Measurements from ENCODE around the gene CAPN12.

Gene CAPN12

DNA sequence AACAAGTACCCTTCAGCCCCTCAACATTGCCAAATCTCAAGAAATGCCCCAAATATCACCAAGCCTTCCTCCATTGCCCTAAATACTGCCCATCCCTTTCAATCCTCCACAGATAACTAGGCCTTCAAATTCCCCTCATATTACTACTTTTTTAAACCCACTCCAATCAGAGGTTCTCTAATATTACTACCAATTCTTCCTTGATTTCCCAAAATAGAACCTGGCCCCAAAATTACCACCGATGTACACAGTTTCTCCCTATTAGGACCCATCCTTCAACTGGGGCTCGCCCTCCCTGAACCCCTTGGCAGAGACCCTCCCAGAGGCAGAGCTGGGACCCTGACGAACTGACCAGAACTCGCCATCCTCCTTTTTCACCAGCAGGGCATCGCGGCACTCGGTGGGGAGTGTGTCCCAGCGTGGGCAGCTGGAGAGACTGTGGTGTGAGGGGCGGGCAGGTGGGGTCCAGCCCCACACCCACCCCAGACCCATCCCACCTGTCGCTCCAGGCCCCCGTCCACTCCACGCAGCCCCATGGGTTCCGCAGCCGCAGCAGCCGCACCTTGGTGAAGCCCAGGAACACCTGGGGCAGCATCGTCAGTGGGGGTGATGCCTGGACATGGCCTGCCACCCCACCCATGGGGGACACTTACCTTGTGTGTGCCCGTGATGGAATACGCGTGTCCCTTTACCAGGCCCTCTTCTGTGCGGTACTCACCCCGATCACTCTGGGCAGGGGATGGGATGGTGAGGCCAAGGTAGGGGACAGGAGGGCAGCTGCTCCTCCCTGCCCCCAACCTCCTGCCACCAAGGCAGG lies 6.1 kb downstream of the CAPN12 start:
- DNase-seq (ENCODE audit: low read depth in 1 of 2, low spot score in 1 of 2): no peak

DNA sequence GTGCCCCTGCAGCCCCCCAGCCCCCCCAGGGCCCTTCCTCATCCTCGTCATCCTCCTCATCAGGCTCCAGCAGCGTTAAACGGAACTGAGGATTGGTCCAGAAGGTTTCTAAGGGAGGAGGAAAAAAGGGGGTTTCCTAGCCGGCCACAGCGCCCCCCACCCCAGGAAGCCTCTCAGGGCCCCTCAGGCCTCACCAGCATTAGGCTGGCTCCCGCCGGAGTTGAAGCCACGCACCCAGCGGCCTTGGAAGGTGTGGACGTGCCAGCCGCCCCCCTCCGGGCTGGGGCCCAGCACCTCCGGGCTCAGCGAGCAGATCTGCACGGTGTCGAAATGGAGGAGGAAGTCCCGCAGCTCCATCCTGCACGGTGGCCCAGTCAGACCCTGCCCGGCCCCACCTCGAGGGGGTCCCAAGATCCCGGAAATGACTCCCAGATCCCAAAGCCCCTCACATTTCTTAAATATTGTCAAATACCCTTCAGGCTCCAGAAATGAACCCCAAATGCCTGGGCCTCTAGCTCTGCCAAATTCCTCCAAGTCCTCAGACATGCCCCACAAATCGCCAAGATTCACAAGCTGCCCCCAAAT lies 6.9 kb downstream of the CAPN12 start:
- no peak for DNase-seq (ENCODE audit: low read depth in 1 of 2, low spot score in 1 of 2)

GRCh38 chr19:38736413-38737280 lies 7.6 kb downstream of the CAPN12 start:
- peak in 1 of 2 donors; percentile 35 for DNase-seq (ENCODE audit: low read depth in 1 of 2, low spot score in 1 of 2)

- no peak for DNase-seq (ENCODE audit: low read depth in 1 of 2, low spot score in 1 of 2)
Observed at GRCh38 chr19:38736036-38736412, 8.2 kb downstream of the CAPN12 start.

GRCh38 chr19:38735257-38735686 lies 9.0 kb downstream of the CAPN12 start:
- DNase-seq (ENCODE audit: low read depth in 1 of 2, low spot score in 1 of 2): no peak

DNA sequence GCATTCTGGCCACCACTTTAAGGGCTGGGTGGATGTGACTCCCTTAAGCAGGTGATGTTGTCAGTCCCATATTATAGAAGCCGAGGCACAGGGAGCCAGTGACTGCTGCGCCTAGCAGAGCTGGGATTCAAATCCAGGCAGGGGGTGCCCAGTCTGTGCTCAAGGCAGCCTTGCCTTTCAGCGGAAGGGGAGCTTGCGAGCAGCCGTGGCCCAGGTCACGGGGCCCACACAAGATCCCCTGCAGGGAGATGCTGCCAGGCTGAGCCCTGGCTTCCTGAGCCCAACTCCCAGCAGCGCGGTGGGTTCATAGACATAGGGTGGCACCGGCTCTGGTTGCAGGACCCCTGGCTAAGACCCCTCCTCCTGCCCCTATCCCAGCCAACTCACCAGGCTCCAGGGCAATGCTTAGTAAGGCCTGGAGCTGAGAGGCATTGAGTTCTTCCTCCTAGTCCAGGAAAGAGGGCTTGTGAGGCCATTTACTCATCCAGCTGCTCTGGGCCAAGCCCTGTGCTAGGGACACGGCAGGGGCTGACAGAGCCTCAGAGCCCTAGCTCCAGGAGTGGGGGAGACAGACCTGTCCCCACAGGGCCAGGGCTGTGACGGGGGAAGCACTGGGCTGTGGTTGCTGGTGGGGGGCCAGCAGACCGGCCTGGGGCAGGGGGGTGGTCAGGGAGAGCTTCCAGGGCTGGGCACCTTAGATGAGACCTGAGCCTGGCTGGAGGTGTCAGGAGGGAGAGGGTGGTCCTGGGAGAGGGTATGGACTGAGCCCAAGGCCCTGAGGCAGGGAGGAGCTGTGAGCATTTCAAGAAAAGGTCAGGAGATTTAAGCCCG lies 9.6 kb downstream of the CAPN12 start:
- no peak for DNase-seq (ENCODE audit: low read depth in 1 of 2, low spot score in 1 of 2)

DNA sequence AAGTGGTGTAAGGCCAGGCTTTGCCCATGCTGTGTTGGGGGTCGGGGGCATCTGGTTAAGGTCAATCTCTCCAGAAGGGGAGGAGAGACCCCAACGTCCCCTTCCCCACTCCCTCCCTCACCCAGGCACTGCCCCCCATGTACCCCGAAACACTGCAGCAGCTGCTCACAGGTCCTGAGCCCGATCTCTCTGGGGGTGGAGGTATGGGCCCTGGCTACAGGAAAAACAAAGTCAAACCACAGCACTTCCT lies 10.2 kb downstream of the CAPN12 start:
- DNase-seq (ENCODE audit: low read depth in 1 of 2, low spot score in 1 of 2): no peak

DNA sequence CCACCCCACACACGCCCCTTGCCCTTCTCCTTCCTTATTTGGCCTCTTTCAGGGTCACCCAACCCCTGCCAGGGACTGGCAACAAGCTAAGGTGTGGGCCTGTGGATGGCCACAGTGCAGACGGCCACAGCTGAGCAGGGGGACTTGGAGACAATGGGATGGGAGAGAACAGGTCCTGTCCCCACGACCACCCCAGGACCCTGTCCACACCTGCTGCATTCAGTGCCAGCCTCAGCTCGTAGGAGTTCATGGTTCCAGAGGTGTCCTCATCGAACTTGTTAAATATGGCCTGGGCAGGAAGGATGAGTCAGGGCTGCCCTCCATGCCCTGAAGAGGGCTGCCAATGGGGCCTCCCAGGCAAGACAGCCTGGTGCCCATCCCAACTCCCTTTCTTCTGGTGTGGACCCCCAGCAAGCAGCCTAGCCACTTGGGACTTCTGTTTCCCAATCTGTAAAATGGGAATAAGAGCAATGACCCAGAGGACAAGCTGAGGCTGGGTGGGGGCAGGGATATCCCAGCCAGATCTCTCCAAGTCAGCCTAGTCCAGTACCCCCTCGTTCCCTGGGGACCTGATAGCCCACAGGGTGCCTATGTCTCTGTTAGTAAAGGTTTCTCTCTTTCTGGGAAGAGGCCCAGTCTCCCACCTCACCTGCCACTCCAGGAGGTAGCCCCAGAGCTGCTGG lies 10.6 kb downstream of the CAPN12 start:
- DNase-seq (ENCODE audit: low read depth in 1 of 2, low spot score in 1 of 2): no peak

DNA sequence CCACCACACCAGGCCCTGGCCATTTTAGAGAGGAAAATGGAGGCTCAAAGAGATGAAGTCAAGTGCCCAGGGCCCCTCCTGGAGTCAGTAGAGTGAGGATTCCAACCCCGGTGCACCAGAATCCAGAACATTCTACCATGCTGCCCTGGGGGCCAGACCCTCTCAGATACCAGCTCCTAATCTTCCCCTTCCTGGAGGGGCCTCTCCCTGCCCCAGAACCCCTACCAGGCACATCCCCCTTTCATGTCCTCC lies 11.1 kb downstream of the CAPN12 start:
- DNase-seq (ENCODE audit: low read depth in 1 of 2, low spot score in 1 of 2): no peak

DNA sequence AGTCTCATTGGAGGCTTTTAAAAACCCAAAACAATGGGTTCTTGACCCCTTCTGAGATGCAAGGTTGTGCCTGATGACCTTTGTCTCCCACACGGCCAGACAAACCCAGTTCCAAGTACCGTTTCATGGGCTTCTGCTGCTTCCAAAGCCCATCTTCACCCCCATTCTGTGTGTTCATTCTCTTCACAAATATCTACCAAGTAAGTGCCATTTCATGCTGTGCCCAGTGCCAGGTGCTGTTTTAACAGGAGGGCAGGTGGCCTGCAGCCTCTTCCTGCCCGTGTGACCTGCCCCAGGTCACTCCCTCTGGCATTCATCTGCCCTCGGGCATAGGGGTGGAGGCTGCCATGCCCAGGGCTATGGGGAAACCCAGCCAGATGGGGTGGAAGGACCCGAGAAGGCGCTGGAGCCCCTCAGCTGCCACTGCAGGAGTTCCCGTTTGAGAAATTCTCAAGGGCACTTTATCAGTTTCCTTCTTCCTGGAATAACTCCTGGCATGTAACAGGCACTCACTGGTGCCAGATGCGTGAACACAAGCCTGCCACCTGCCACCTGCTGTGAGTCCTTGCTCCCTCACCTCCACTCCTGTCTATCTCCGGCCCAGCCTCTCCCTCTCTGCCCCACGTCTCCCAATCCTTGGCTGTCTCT lies 12.5 kb downstream of the CAPN12 start:
- no peak for DNase-seq (ENCODE audit: low read depth in 1 of 2, low spot score in 1 of 2)

DNA sequence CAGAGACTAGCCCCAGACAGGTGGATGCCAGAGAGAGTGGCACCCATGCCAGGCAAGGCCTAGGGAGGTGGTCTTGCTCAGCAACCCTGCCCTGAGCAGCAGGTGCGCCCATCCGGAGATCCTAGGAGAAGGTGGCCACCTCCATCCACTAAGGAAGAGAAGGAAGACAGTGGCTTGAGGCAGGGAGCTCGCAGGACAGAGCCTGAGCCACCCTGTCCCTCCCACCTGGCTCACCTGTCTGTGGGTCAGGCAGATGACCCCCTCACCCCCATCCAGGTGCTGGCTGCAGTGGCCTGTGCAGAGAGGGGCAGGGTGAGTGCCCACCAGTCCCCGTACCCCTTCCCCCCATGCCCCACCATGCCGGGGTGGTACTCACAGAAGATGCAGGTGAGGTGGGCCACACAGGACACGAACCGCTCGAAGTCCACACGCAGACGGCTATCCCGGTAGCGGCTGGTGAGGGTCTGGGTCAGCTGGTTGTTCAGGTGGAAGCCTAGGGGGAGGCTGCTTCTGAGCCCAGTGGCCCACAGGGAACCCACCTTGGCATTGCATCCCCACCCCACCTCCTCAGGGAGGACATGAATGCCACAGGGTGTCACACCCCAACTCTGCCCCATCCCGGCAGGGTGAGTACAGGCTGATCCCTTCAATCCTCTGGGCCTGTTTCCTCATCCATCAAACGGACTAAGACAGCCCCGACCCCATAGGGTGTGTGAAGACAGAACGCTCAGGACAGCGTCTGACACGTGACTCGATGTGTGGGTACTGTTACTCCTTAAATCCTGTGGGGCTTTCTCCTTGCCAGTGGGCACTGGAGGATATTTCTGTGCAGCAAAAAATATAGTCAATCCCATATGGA lies 13.3 kb downstream of the CAPN12 start:
- no peak for DNase-seq (ENCODE audit: low read depth in 1 of 2, low spot score in 1 of 2)

DNA sequence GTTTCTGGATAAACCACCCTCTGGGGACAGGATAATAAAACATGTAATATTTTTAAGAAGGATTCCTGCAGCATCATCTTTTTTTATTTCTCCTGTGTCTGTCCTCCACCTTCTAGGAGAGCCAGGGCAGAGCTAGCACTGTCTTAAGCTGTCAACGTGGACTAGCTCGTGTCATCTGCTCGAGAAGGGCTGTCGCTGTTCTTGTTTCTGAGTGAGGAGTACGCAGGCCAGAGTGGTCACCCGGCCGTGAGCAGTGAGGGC lies 13.9 kb downstream of the CAPN12 start:
- no peak for DNase-seq (ENCODE audit: low read depth in 1 of 2, low spot score in 1 of 2)

- peak; percentile 62 to 69 for DNase-seq (ENCODE audit: low read depth in 1 of 2, low spot score in 1 of 2)
Observed at GRCh38 chr19:38729653-38730469, 14.4 kb downstream of the CAPN12 start.

DNA sequence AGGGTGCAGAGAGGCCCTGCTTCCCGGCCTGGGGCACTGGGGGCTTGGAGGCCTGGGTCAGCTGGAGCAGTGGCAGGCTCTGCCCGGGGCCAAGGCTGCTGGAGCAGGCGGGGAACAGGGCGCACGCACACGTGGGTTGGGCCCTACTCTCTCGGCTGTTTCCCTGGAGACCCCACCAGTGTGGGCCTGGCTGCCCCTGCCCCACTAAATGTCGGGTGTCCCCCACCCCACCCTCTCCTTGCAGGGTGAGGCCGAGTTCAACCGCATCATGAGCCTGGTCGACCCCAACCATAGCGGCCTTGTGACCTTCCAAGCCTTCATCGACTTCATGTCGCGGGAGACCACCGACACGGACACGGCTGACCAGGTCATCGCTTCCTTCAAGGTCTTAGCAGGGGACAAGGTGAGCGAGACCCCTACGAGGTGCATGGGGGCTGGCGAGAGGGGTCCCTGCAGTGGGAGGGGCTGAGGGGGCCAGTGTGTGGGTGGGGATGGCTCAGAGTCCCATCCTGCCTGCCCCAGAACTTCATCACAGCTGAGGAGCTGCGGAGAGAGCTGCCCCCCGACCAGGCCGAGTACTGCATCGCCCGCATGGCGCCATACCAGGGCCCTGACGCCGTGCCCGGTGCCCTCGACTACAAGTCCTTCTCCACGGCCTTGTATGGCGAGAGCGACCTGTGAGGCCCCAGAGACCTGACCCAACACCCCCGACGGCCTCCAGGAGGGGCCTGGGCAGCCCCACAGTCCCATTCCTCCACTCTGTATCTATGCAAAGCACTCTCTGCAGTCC lies 15.3 kb downstream of the CAPN12 start:
- DNase-seq (ENCODE audit: low read depth in 1 of 2, low spot score in 1 of 2): no peak

DNA sequence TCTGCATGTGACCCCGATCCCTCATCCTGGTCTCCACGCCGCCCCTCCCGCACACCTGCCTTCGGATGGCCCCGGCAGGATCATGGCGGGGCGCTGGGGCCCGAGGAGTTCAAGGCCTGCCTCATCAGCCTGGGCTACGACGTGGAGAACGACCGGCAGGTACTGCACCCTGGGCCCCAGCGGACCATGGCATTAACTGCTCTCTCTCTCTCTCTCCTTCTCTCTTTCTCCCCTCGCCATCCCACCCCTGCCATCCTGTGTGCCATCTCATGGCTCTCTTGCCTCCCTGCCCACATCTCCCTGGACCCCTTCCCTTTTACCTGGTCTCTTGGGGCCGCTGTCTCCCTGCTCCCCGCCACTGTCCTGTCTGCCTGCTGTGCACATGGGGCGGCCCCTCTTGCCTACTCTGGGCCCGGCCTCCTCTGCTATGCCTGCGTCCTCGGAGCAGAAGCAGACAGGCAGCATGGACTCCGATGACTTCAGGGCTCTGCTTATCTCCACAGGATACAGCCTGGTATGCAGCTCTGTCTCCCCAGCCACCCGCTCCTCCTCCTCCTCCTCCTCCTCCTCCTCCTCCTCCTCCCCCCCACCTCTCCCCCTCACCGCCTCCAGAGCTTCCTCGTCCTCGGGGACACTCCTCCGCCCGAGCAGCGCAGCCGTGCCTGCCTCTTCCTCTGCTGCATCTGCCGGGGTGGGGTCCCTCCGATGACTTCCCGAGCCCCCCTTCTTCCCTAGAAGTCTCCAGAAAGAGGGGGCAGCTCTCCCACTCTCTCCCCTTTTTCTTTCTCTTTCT lies 16.2 kb downstream of the CAPN12 start:
- no peak for DNase-seq (ENCODE audit: low read depth in 1 of 2, low spot score in 1 of 2)

GRCh38 chr19:38727306-38727867 lies 16.9 kb downstream of the CAPN12 start:
- DNase-seq (ENCODE audit: low read depth in 1 of 2, low spot score in 1 of 2): no peak

GRCh38 chr19:38726761-38727301 lies 17.4 kb downstream of the CAPN12 start:
- DNase-seq (ENCODE audit: low read depth in 1 of 2, low spot score in 1 of 2): no peak

All from activated CD4-positive, alpha-beta T cell treated with anti-CD3 and anti-CD28 coated beads, Interleukin-2, amount 50 U/mL, for 24 hours (primary cell).